ENCODE measurements around the gene SLC10A3. TPM values are rescaled to one million over a fixed set of nuclear protein-coding genes. Genes with fewer than 3 reads are reported as not detected.

The SLC10A3 gene
- total RNA-seq, 4 donors from 2014 or later, result 9.1 to 62.8 (median 32.7) TPM

GRCh38 chrX:154483325-154483724, 7.1 kb downstream of the SLC10A3 start:
- TF ChIP-seq POLR2A (IDR thresholded peaks at IDR 0.05), result no peak
- TF ChIP-seq CTCF (IDR thresholded peaks at IDR 0.05), result no peak
- Histone ChIP-seq H3K36me3 (no peaks in the 10 kb centered on the region), H3K4me3 (no peak overlapping the region), H3K9me3 (no peaks in the 10 kb centered on the region), H3K27ac (no peak overlapping the region), H3K4me1 (no peaks in the 10 kb centered on the region), H3K27me3 (no peaks in the 10 kb centered on the region)
- no peak for DNase-seq
- intact Hi-C loops (cut with DNase I; ENCODE audit: low total_unique reads), result no loop called here

GRCh38 chrX:154482786-154483185, 7.6 kb downstream of the SLC10A3 start:
- H3K36me3 ChIP-seq, result no peaks in the 10 kb centered on the region
- TF ChIP-seq POLR2A (IDR thresholded peaks at IDR 0.05) (no peak), CTCF (IDR thresholded peaks at IDR 0.05) (no peak)

GRCh38 chrX:154481911-154482601, 8.4 kb downstream of the SLC10A3 start:
- no peak for TF ChIP-seq POLR2A (IDR thresholded peaks at IDR 0.05)
- no peak for TF ChIP-seq CTCF (IDR thresholded peaks at IDR 0.05)
- Histone ChIP-seq H3K27me3 (no peaks in the 10 kb centered on the region), H3K4me3 (no peak overlapping the region), H3K36me3 (no peaks in the 10 kb centered on the region), H3K27ac (no peak overlapping the region), H3K9me3 (no peaks in the 10 kb centered on the region), H3K4me1 (peaks cover 0 to 3% of the 10 kb centered on the region in 2 donors)
- intact Hi-C loops (cut with DNase I; ENCODE audit: low total_unique reads), result no loop called here
- no peak for DNase-seq

More at GRCh38 chrX:154482786-154483185, 7.6 kb downstream of the SLC10A3 start:
- H3K4me3 ChIP-seq, result no peak overlapping the region
- intact Hi-C loops (cut with DNase I; ENCODE audit: low total_unique reads), result no loop called here
- H3K27ac ChIP-seq, result no peak overlapping the region
- DNase-seq, result no peak
- peaks cover 0 to 3% of the 10 kb centered on the region in 2 donors for H3K4me1 ChIP-seq
- no peaks in the 10 kb centered on the region for H3K9me3 ChIP-seq
- no peaks in the 10 kb centered on the region for H3K27me3 ChIP-seq

- Histone ChIP-seq H3K36me3 (no peaks in the 10 kb centered on the region), H3K27me3 (no peaks in the 10 kb centered on the region), H3K4me3 (no peak overlapping the region), H3K4me1 (peaks cover 0 to 3% of the 10 kb centered on the region in 2 donors), H3K9me3 (no peaks in the 10 kb centered on the region), H3K27ac (no peak overlapping the region)
- no peak for TF ChIP-seq CTCF (IDR thresholded peaks at IDR 0.05)
- no peak for TF ChIP-seq POLR2A (IDR thresholded peaks at IDR 0.05)
- no peak for DNase-seq
- intact Hi-C loops (cut with DNase I; ENCODE audit: low total_unique reads), result no loop called here
Measured at GRCh38 chrX:154481195-154481594, 9.2 kb downstream of the SLC10A3 start.

- Histone ChIP-seq H3K27ac (peak within 1 kb of the TSS; percentile 70 to 86), H3K4me3 (peak within 1 kb of the TSS; percentile 33 to 49), H3K27me3 (no peaks in the 10 kb centered on the region), H3K9me3 (no peaks in the 10 kb centered on the region), H3K36me3 (no peaks in the 10 kb centered on the region), H3K4me1 (peaks cover 0 to 3% of the 10 kb centered on the region in 2 donors)
- intact Hi-C loops (cut with DNase I; ENCODE audit: low total_unique reads), result no loop called here
- DNase-seq, result peak; percentile 91 to 93
- TF ChIP-seq CTCF (IDR thresholded peaks at IDR 0.05) (peak in 1 of 4 experiments; percentile 18), POLR2A (IDR thresholded peaks at IDR 0.05) (peak; percentile 52 to 62)
Measured at GRCh38 chrX:154478728-154479622, 11.5 kb downstream of the SLC10A3 start, which contains the start of gene LAGE3. TSS of gene LAGE3 (minus strand) at chrX:154479281. CDS start at chrX:154478915, 366 bp downstream.
